Activated T-cell treated with anti-CD3 and anti-CD28 coated beads, Interleukin-2, amount 50 U/mL, for 72 hours (primary cell): Measurements from ENCODE around the gene PRKCE. TPM values are rescaled to one million over a fixed set of nuclear protein-coding genes. Genes with fewer than 3 reads are reported as not detected.

Experiments used
- ATAC-seq, 2 donors: fragments of 150-1000 bp; cut with Tn5 transposase; replicated peaks in 1 of 2; 2 replicates each; pipeline ENCODE4 v1.10.0; 2021; ENCODE audit warnings: moderate library complexity in 2 of 2, mild to moderate bottlenecking in 1 of 2
- DNase-seq, 2 donors: peaks; one replicate each; pipeline ENCODE4 v3.0.0; 2021 to 2022; ENCODE audit warnings: mixed read lengths in 1 of 2
- H3K27ac Mint-ChIP-seq: one replicate; pipeline ENCODE4 v1.8.0; 2022; ENCODE audit warnings: mild to moderate bottlenecking, moderate library complexity, mixed read lengths
- H3K27me3 Mint-ChIP-seq: one replicate; pipeline ENCODE4 v1.8.0; 2022; ENCODE audit warnings: low read depth, mixed read lengths
- H3K36me3 Mint-ChIP-seq, 2 donors: one replicate each; pipeline ENCODE4 v1.8.0; 2022; ENCODE audit warnings: mixed read lengths in 2 of 2, mild to moderate bottlenecking in 1 of 2; ENCODE audit not compliant: insufficient read depth in 2 of 2
- H3K4me1 Mint-ChIP-seq: one replicate; pipeline ENCODE4 v1.8.0; 2022; ENCODE audit warnings: low read depth, mixed read lengths
- H3K4me3 Mint-ChIP-seq, 2 donors: one replicate each; pipeline ENCODE4 v1.8.0; 2022; ENCODE audit warnings: mild to moderate bottlenecking in 2 of 2, mixed read lengths in 2 of 2, moderate library complexity in 2 of 2
- H3K9me3 Mint-ChIP-seq, 2 donors: one replicate each; pipeline ENCODE4 v1.8.0; 2022; ENCODE audit warnings: mixed read lengths in 2 of 2
- total RNA-seq, 2 donors: library from RNA; stranded (reverse); gene quantifications; one replicate each; pipeline ENCODE4 v1.2.3, GENCODE V29; 2022

The PRKCE gene
- total RNA-seq, 2 donors from 2014 or later = 19.3 to 35.3 TPM

- Mint-ChIP-seq H3K36me3 (peaks cover 2 to 6% of the 10 kb centered on the region in 2 donors), H3K27ac (peak overlapping the region; percentile 92)
- ATAC-seq = peak; percentile 68 to 71
Observed at GRCh38 chr2:46079985-46080560, 428.6 kb downstream of the PRKCE start.

DNA sequence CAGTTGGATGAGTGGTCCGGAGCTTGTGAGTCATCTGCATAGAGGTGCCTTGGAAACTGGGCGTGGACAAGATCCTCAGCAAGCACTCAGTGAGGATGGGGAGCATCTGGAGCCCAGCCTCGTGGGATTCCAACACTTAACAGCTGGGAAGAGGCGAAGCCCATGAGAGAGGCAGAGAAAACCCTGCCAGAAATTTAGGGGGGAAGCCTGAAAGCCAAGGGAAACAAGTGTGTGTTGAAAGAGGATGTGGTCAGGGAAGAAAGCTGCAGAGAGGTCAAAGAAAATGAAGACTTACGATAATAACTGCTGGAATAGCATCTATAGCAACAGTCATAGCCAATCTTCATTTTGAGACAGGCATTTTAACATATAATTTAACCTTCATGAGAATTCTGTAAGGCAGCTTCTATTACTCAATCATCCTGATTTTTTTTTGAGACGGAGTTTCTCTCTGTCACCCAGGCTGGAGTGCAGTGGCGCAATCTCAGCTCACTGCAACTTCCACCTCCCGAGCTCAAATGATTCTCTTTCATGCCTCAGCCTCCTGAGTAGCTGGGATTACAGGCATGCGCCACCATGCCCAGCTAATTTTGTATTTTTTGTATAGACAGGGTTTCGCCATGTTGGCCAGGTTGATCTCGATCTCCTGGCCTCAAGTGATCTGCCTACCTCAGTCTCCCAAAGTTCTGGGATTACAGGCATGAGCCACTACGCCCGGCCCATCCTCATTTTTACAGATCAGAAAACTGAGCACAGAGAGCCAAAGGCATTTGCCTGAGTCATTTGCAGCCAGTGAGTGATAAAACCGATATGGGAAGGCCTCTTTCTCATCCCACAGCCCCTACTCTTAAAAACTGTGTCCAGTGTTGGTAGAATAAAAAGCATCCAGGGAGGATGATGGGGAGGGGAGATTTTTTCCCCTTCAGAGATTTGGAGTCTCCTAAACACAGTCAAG is 431.3 kb downstream of the PRKCE start:
- Mint-ChIP-seq H3K27ac (peak overlapping the region; percentile 61), H3K36me3 (peaks cover 6 to 9% of the 10 kb centered on the region in 2 donors), H3K27me3 (no peaks in the 10 kb centered on the region), H3K4me1 (peaks cover 41% of the 10 kb centered on the region), H3K4me3 (peak overlapping the region in 1 of 2 donors; percentile 1), H3K9me3 (no peaks in the 10 kb centered on the region)
- DNase-seq (no peak), ATAC-seq (peak in 1 of 2 donors; percentile 12)

More at GRCh38 chr2:46079985-46080560, 428.6 kb downstream of the PRKCE start:
- H3K4me1 Mint-ChIP-seq = peaks cover 43% of the 10 kb centered on the region
- no peaks in the 10 kb centered on the region for H3K9me3 Mint-ChIP-seq
- H3K4me3 Mint-ChIP-seq = peak overlapping the region in 1 of 2 donors; percentile 62
- no peaks in the 10 kb centered on the region for H3K27me3 Mint-ChIP-seq
- DNase-seq = no peak

DNA sequence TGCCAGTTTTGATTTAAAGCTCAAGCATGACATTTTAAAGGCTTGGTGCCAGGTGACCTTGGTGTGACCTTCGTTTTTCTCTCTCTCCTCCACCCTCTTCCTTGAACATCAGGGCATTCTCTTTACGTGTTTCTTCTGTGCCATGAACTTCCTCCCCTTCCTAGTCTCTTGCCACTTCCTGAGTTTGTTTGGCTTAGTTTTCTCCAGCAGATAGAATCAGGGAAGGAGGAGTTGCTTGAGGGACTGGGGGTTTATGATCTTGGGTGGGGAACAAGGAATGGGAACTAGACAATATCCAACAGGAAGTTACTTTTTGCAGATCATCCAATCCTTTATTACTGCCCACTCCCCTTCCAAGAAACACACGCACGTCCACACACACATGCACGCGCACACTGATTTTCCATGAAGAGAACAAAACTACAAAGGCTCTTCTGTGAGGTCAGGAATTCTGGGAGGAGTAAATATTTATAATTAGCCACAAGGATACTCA is 435.1 kb downstream of the PRKCE start:
- no peaks in the 10 kb centered on the region for H3K27me3 Mint-ChIP-seq
- no peak overlapping the region for H3K27ac Mint-ChIP-seq
- H3K9me3 Mint-ChIP-seq = peaks cover 0 to 3% of the 10 kb centered on the region in 2 donors
- H3K4me1 Mint-ChIP-seq = peaks cover 19% of the 10 kb centered on the region
- DNase-seq (no peak), ATAC-seq (no peak)
- H3K36me3 Mint-ChIP-seq = peaks cover 8 to 15% of the 10 kb centered on the region in 2 donors
- no peak overlapping the region for H3K4me3 Mint-ChIP-seq

- ATAC-seq = no peak
- Mint-ChIP-seq H3K27ac (no peak overlapping the region), H3K36me3 (peaks cover 4 to 17% of the 10 kb centered on the region in 2 donors), H3K27me3 (no peaks in the 10 kb centered on the region), H3K4me3 (no peak overlapping the region), H3K4me1 (peaks cover 19% of the 10 kb centered on the region), H3K9me3 (peaks cover 0 to 3% of the 10 kb centered on the region in 2 donors)
- no peak for DNase-seq
Observed at GRCh38 chr2:46087492-46087891, 436.0 kb downstream of the PRKCE start.

DNA sequence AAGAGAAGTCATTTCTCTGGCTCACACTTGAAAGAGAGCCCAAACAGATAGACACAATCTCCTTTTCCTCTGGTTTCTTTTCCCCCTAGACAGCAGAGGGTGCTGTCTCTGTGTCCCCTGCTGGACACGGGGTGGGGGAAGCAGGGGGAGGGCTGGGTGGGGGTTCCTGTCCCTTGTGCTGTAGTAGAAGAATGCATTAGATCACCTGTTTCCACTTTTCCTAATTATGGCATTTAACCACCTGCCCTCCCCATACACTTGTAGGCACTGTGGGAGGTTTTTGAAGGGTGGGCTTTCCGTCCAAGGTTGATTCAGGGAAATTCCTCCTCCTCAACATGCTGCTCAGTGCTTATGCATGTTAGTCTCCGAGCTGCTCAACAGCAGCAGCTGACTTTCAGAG is 439.5 kb downstream of the PRKCE start:
- peak in 1 of 2 donors; percentile 20 for ATAC-seq
- Mint-ChIP-seq H3K9me3 (peaks cover 1 to 10% of the 10 kb centered on the region in 2 donors), H3K4me3 (peak overlapping the region in 1 of 2 donors; percentile 19), H3K4me1 (peaks cover 14% of the 10 kb centered on the region), H3K27ac (peak overlapping the region; percentile 89), H3K36me3 (peaks cover 15 to 26% of the 10 kb centered on the region in 2 donors), H3K27me3 (no peaks in the 10 kb centered on the region)
- DNase-seq = no peak

DNA sequence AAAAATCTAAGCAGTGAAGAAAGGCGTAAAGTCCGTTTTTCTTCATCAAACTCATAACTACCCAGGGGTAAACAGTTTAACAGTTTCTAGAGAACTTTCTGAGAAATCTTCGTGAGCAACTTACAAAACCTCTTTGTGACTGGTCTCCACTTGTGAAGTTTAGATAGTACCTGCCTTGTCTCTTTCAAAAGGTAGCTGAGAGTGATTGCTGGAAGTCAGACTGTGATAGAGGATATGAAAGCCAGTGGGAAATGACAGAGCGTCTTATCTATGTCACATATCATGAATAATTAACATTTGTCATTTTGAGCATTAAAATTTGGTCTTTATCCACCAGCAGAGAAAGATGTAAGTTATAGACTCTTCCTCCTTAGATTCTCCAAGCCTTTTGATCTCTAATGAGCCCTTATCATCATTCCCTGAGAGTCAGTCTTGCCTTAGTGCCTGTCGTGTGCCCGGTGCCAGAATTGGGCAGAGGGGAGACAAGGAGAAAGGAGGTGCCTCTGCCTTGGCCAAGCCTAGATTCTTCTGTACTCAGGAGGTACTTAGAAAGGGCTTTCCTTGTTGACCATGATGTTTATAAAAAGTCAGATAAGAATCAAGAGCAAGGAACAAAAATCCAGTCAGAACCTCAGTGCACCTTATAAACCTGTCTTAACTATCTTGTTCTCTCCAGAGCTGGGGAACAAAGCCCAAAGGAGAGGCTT is 440.6 kb downstream of the PRKCE start:
- Mint-ChIP-seq H3K4me3 (peak overlapping the region; percentile 18 to 19), H3K9me3 (peaks cover 1 to 10% of the 10 kb centered on the region in 2 donors), H3K36me3 (peaks cover 16 to 23% of the 10 kb centered on the region in 2 donors), H3K27me3 (no peaks in the 10 kb centered on the region), H3K27ac (peak overlapping the region; percentile 89), H3K4me1 (peaks cover 18% of the 10 kb centered on the region)
- no peak for DNase-seq
- ATAC-seq = peak; percentile 75 to 79

DNA sequence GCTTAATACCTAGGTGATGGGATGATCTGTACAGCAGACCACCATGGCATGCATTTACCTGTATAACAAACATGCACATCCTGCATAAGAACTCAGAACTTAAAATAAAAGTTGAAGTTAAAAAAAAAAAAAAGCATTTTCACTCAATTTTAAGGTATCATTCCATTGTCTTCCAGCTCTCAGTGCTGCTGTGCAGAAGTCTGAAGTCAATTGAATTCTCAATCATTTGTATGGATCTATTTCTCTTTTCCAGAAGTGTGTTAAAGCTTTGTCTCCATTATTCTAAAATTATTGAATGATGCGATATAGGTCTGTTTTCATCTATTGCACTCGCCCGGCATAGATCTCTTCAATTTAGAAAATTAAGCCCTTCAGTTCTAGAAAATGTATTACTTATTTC is 443.2 kb downstream of the PRKCE start:
- H3K9me3 Mint-ChIP-seq = peaks cover 1 to 7% of the 10 kb centered on the region in 2 donors
- DNase-seq (no peak), ATAC-seq (no peak)
- H3K27ac Mint-ChIP-seq = no peak overlapping the region
- peaks cover 12 to 13% of the 10 kb centered on the region in 2 donors for H3K36me3 Mint-ChIP-seq
- no peak overlapping the region for H3K4me3 Mint-ChIP-seq
- no peaks in the 10 kb centered on the region for H3K27me3 Mint-ChIP-seq
- H3K4me1 Mint-ChIP-seq = peaks cover 37% of the 10 kb centered on the region

- no peak for ATAC-seq
- H3K9me3 Mint-ChIP-seq = peaks cover 1 to 7% of the 10 kb centered on the region in 2 donors
- H3K27ac Mint-ChIP-seq = no peak overlapping the region
- no peak overlapping the region for H3K4me3 Mint-ChIP-seq
- peaks cover 12 to 13% of the 10 kb centered on the region in 2 donors for H3K36me3 Mint-ChIP-seq
- peaks cover 37% of the 10 kb centered on the region for H3K4me1 Mint-ChIP-seq
- no peak for DNase-seq
- no peaks in the 10 kb centered on the region for H3K27me3 Mint-ChIP-seq
Observed at GRCh38 chr2:46095830-46096229, 444.4 kb downstream of the PRKCE start.

- H3K36me3 Mint-ChIP-seq = peaks cover 12 to 13% of the 10 kb centered on the region in 2 donors
- DNase-seq (no peak), ATAC-seq (peak in 1 of 2 donors; percentile 41)
- H3K27ac Mint-ChIP-seq = no peak overlapping the region
- H3K4me3 Mint-ChIP-seq = no peak overlapping the region
- peaks cover 36% of the 10 kb centered on the region for H3K4me1 Mint-ChIP-seq
- no peaks in the 10 kb centered on the region for H3K27me3 Mint-ChIP-seq
- peaks cover 1 to 7% of the 10 kb centered on the region in 2 donors for H3K9me3 Mint-ChIP-seq
Observed at GRCh38 chr2:46096260-46096659, 444.8 kb downstream of the PRKCE start.

DNA sequence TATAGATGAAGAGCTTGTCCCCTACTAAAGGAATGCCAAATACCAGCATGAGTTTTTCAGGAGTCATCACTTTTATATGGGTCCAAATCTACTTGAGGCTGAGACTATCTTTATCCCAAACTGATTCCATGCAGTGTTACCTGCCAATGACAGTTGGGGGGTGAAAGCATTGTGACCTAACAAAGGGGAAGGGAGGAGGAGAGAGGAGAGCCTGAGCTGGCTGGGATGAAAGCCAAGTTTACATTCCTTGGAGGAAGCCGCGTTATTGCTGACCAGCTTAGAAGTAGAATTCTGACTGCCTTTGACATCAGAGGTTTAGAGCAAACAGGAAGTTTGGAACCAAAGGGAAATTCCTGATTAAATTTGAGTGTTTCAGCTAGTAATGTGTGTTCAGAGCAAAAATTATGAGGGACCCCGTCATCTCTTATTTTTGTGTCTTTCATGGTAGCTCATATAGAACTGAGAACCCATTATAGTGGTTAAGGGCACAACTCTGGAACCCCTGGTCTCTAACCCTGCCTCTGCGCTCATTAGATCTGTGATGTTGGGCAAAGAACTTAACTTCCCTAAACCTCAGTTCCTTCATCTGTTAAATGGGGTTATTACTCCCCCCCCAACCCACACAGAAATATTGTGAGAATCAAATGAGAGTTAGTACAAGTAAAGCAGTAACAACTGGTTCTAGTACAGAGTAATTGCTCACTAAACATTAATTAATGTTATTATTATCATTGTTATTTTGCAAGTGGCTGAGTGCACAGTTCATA is 446.4 kb downstream of the PRKCE start:
- Mint-ChIP-seq H3K36me3 (peaks cover 10 to 13% of the 10 kb centered on the region in 2 donors), H3K4me1 (peaks cover 24% of the 10 kb centered on the region), H3K4me3 (peak overlapping the region in 1 of 2 donors; percentile 6), H3K27ac (peak overlapping the region; percentile 53), H3K9me3 (peaks cover 1 to 7% of the 10 kb centered on the region in 2 donors), H3K27me3 (no peaks in the 10 kb centered on the region)
- DNase-seq = no peak
- no peak for ATAC-seq

- peak; percentile 65 to 67 for DNase-seq
- peaks cover 10 to 13% of the 10 kb centered on the region in 2 donors for H3K36me3 Mint-ChIP-seq
- H3K4me3 Mint-ChIP-seq = peak overlapping the region in 1 of 2 donors; percentile 1
- ATAC-seq = peak; percentile 86 to 92
- H3K9me3 Mint-ChIP-seq = peaks cover 1 to 9% of the 10 kb centered on the region in 2 donors
- H3K27ac Mint-ChIP-seq = peak overlapping the region; percentile 31
- H3K27me3 Mint-ChIP-seq = no peaks in the 10 kb centered on the region
- H3K4me1 Mint-ChIP-seq = peaks cover 24% of the 10 kb centered on the region
Observed at GRCh38 chr2:46098621-46099062, 447.2 kb downstream of the PRKCE start.
